ENCODE results near the gene ERC2.

Gene ERC2

GRCh38 chr3:56320883-56321282, 147.4 kb downstream of the ERC2 start:
- no peak for TF ChIP-seq NFIC (IDR thresholded peaks at IDR 0.05)
- no peak for TF ChIP-seq TAF1 (IDR thresholded peaks at IDR 0.05; ENCODE audit: low read depth)
- no peak for TF ChIP-seq MAX (IDR thresholded peaks at IDR 0.05)
- no peak for TF ChIP-seq TCF12 (IDR thresholded peaks at IDR 0.05; ENCODE audit: low read depth)
- no peak for TF ChIP-seq REST (IDR thresholded peaks at IDR 0.05; ENCODE audit: low read depth)
- TF ChIP-seq USF1 (IDR thresholded peaks at IDR 0.05) = no peak
- no peak for TF ChIP-seq ZBTB7A (IDR thresholded peaks at IDR 0.05; ENCODE audit: low read depth)
- TF ChIP-seq FOXM1 (IDR thresholded peaks at IDR 0.05; ENCODE audit: borderline replicate concordance, low read depth) = no peak

GRCh38 chr3:56318891-56319290, 149.4 kb downstream of the ERC2 start:
- TF ChIP-seq NFIC (IDR thresholded peaks at IDR 0.05) (no peak), REST (IDR thresholded peaks at IDR 0.05; ENCODE audit: low read depth) (no peak), RAD21 (IDR thresholded peaks at IDR 0.05; ENCODE audit: low read depth) (no peak), TEAD4 (IDR thresholded peaks at IDR 0.05) (no peak), USF1 (IDR thresholded peaks at IDR 0.05) (no peak), TAF1 (IDR thresholded peaks at IDR 0.05; ENCODE audit: low read depth) (no peak), YY1 (IDR thresholded peaks at IDR 0.05; ENCODE audit: low read depth) (no peak), CREB1 (IDR thresholded peaks at IDR 0.05; ENCODE audit: low read depth) (no peak)

GRCh38 chr3:56316944-56317343, 151.3 kb downstream of the ERC2 start:
- TF ChIP-seq FOXM1 (IDR thresholded peaks at IDR 0.05; ENCODE audit: borderline replicate concordance, low read depth) (no peak), TCF12 (IDR thresholded peaks at IDR 0.05; ENCODE audit: low read depth) (no peak), REST (IDR thresholded peaks at IDR 0.05; ENCODE audit: low read depth) (no peak), NFIC (IDR thresholded peaks at IDR 0.05) (no peak), TAF1 (IDR thresholded peaks at IDR 0.05; ENCODE audit: low read depth) (no peak), EGR1 (IDR thresholded peaks at IDR 0.05) (no peak), USF1 (IDR thresholded peaks at IDR 0.05) (no peak), CREB1 (IDR thresholded peaks at IDR 0.05; ENCODE audit: low read depth) (no peak), TEAD4 (IDR thresholded peaks at IDR 0.05) (no peak), CEBPB (IDR thresholded peaks at IDR 0.05) (no peak), YY1 (IDR thresholded peaks at IDR 0.05; ENCODE audit: low read depth) (no peak), MAX (IDR thresholded peaks at IDR 0.05) (no peak), ZBTB7A (IDR thresholded peaks at IDR 0.05; ENCODE audit: low read depth) (no peak), RAD21 (IDR thresholded peaks at IDR 0.05; ENCODE audit: low read depth) (no peak), EP300 (IDR thresholded peaks at IDR 0.05; ENCODE audit: borderline replicate concordance) (no peak)

- TF ChIP-seq ZBTB7A (IDR thresholded peaks at IDR 0.05; ENCODE audit: low read depth) (no peak), TEAD4 (IDR thresholded peaks at IDR 0.05) (no peak), CREB1 (IDR thresholded peaks at IDR 0.05; ENCODE audit: low read depth) (no peak), FOXM1 (IDR thresholded peaks at IDR 0.05; ENCODE audit: borderline replicate concordance, low read depth) (no peak), EP300 (IDR thresholded peaks at IDR 0.05; ENCODE audit: borderline replicate concordance) (no peak), NFIC (IDR thresholded peaks at IDR 0.05) (no peak), RAD21 (IDR thresholded peaks at IDR 0.05; ENCODE audit: low read depth) (no peak), MAX (IDR thresholded peaks at IDR 0.05) (no peak), REST (IDR thresholded peaks at IDR 0.05; ENCODE audit: low read depth) (no peak), TAF1 (IDR thresholded peaks at IDR 0.05; ENCODE audit: low read depth) (no peak), EGR1 (IDR thresholded peaks at IDR 0.05) (no peak), CEBPB (IDR thresholded peaks at IDR 0.05) (no peak), YY1 (IDR thresholded peaks at IDR 0.05; ENCODE audit: low read depth) (no peak), TCF12 (IDR thresholded peaks at IDR 0.05; ENCODE audit: low read depth) (no peak), USF1 (IDR thresholded peaks at IDR 0.05) (no peak)
These were observed 153.4 kb downstream of the ERC2 start for GRCh38 chr3:56314842-56315241.

Measured in Ishikawa (cell line).